Right ventricle myocardium inferior (tissue), 1 donor: ENCODE data around the gene CCDC92. TPM values are rescaled to one million over a fixed set of nuclear protein-coding genes. Genes with fewer than 3 reads are reported as not detected.
"Not testable (repeated sequence)": the region's sequence is repeated elsewhere in the genome, so short reads cannot be mapped to it uniquely, and the experiment has no call there.

Experiments used
- ATAC-seq: fragments of 200-7000 bp; cut with Tn5 transposase; one replicate; pipeline ENCODE4 v1.9.1; 2020; ENCODE audit warnings: mild to moderate bottlenecking, moderate library complexity
- DNase-seq: peaks from one replicate; pipeline ENCODE4 v3.0.0; 2021; ENCODE audit errors: missing footprints
- intact Hi-C: fragments of 100-400 bp; cut with DNase I; formaldehyde crosslinking; loops from one replicate; pipeline ENCODE4 v1.11.0; 2022
- total RNA-seq: library from RNA; stranded (reverse); fragmentation: NEBNext Ultra II Directional; extraction: Animal tissue kit (Norgen Biotek cat#: 25700); gene quantifications from one replicate; pipeline ENCODE4 v1.2.1, GENCODE V29; 2021
- donor health status: DM: no; HTN: yes; CAD: no; lungs with severe emphysema.

Gene CCDC92
- total RNA-seq, 1 donor from 2014 or later: 58.2 TPM

GRCh38 chr12:123958876-123959275 is 13.8 kb downstream of the CCDC92 start:
- DNase-seq (no peak), ATAC-seq (no peak)
- intact Hi-C loops: no loop called here

GRCh38 chr12:123958462-123958861 is 14.2 kb downstream of the CCDC92 start:
- no peak for DNase-seq
- ATAC-seq: peak; percentile 83
- intact Hi-C loops: no loop called here

- ATAC-seq (no peak), DNase-seq (no peak)
- intact Hi-C loops: no loop called here
Measured at GRCh38 chr12:123957196-123957595, 15.4 kb downstream of the CCDC92 start.

DNA sequence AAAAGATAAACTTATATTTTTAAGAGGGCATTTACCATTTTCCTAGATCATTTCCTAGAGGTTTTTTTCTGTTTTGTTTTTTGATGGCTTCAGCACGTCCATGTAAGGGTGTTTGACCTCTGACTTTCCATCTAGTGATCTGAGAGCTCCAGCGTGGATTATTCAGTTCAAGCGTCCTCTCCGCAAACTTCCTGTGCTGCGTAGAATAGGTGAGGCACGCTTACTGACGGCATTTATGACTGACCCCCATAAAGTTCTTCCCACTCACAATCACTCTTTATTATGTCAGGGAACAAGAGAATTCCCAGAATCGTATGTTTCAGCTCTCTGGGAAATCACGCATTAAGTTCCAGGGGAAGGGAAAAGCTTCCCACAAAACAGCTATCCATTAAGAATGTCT is 16.4 kb downstream of the CCDC92 start:
- intact Hi-C loops: no loop called here

DNA sequence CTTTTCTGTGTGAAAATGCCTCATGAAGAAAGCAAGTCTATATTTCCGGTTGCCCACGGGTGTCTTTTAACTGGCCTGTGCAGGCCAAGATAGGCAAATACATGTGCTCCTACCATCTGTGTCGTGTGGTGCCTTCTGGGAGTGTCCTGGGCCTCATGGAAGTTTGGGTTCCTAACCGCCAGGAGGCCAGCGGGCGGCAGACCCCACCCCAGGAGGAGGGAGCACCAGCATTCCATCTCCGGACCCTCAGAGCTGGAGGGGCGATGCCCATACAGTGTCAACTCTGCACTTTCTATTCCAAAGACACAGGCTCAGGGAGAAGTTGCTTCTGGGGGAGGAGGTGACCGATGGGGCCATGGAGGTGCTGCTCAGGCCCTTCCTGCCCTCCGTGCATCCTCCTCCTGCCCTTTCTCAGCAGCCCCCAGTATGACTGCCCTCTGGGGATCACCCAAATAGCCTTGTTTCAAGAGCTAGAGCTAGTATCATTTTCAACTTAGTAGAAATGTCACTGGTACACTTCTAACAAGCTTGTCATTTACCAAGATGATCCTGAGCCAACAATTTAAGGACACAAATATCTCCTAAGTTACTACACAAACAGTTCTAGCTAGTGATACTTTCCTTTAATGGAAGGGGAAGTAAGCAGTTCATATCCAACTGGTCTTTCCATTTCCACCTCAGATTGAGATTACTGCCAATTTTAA is 17.8 kb downstream of the CCDC92 start:
- ATAC-seq: peak; percentile 40
- intact Hi-C loops: no loop called here
- no peak for DNase-seq

More for the DNA sequence above, 16.4 kb downstream of the CCDC92 start:
- no peak for DNase-seq
- ATAC-seq: no peak

- ATAC-seq (no peak), DNase-seq (no peak)
- intact Hi-C loops: no loop called here
Measured at GRCh38 chr12:123952037-123952436, 20.6 kb downstream of the CCDC92 start.

GRCh38 chr12:123951467-123951866 is 21.2 kb downstream of the CCDC92 start:
- ATAC-seq: no peak
- intact Hi-C loops: no loop called here

GRCh38 chr12:123950476-123951349 is 21.9 kb downstream of the CCDC92 start:
- peak; percentile 46 for DNase-seq
- intact Hi-C loops: no loop called here
- ATAC-seq: peak; percentile 23

More at GRCh38 chr12:123951467-123951866, 21.2 kb downstream of the CCDC92 start:
- no peak for DNase-seq

DNA sequence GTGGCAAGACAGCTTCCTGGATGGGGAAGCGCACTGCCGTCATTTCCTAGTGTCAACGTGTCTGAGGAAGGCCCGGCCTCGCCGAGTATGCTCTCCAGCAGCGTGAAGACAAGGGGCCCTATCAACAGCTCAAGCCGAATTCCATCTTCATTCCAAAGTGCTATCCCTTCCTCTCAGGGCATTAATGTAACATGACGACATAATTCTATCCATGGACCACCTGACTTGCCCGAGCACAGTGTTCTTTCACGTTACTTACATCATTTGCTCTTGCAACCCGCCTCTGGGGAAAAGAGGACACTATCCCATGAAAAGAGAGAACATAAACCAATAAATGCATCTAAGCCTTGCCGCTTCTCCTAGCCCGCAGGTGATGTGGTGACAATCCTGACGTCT is 22.9 kb downstream of the CCDC92 start:
- ATAC-seq (no peak), DNase-seq (no peak)
- intact Hi-C loops: no loop called here

- no peak for ATAC-seq
- intact Hi-C loops: no loop called here
- DNase-seq: peak; percentile 50
Measured at GRCh38 chr12:123948796-123949769, 23.5 kb downstream of the CCDC92 start.

GRCh38 chr12:123948401-123948795 is 24.2 kb downstream of the CCDC92 start:
- peak; percentile 59 for DNase-seq
- ATAC-seq: no peak
- intact Hi-C loops: no loop called here

DNA sequence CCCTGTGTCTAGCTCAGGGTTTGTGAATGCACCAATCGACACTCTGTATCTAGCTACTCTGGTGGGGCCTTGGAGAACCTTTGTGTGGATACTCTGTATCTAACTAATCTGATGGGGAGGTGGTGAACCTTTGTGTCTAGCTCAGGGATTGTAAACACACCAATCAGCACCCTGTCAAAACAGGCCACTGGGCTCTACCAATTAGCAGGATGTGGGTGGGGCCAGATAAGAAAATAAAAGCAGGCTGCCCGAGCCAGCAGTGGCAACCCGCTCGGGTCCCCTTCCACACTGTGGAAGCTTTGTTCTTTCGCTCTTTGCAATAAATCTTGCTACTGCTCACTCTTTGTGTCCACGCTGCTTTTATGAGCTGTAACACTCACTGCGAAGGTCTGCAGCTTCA is 25.1 kb downstream of the CCDC92 start:
- intact Hi-C loops, ATAC-seq, DNase-seq: not testable (repeated sequence)

DNA sequence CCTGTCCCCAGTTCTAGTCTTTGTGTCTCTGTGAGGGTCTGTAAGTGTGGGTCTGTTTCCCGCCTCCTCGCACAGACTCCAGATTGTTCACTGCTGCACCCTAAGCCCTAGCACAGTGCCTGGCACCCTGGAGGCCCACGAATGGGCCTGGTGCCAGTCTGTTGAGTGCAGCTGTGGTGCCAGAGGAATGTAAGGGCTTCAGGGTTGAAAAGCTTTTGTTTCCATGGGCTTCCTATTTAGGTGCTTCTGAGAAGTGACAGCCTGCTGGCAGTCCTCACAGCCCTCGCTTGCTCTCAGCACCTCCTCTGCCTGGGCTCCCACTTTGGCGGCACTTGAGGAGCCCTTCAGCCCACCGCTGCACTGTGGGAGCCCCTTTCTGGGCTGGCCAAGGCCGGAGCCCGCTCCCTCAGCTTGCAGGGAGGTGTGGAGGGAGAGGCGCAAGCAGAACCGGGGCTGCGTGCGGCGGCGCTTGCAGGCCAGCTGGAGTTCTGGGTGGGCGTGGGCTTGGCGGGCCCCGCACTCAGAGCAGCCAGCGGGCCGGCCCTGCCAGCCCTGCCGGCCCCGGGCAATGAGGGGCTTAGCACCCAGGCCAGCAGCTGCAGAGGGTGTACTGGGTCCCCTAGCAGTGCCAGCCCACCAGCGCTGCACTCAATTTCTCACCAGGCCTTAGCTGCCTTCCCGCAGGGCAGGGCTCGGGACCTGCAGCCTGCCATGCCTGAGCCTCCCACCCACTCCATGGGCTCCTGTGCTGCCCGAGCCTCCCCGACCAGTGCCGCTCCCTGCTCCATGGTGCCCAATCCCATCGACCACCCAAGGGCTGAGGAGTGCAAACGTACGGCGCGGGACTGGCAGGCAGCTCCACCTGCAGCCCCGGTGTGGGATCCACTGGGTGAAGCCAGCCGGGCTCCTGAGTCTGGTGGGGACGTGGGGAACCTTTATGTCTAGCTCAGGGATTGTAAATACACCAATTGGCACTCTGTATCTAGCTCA is 25.8 kb downstream of the CCDC92 start:
- ATAC-seq (peak; percentile 73), DNase-seq (peak; percentile 68)
- intact Hi-C loops: not testable (repeated sequence)

- peak; percentile 9 for ATAC-seq
- no peak for DNase-seq
- intact Hi-C loops: no loop called here
Measured at GRCh38 chr12:123946152-123946515, 26.5 kb downstream of the CCDC92 start.

GRCh38 chr12:123945287-123946151 is 27.1 kb downstream of the CCDC92 start:
- intact Hi-C loops: no loop called here
- DNase-seq: no peak
- ATAC-seq: peak; percentile 4

DNA sequence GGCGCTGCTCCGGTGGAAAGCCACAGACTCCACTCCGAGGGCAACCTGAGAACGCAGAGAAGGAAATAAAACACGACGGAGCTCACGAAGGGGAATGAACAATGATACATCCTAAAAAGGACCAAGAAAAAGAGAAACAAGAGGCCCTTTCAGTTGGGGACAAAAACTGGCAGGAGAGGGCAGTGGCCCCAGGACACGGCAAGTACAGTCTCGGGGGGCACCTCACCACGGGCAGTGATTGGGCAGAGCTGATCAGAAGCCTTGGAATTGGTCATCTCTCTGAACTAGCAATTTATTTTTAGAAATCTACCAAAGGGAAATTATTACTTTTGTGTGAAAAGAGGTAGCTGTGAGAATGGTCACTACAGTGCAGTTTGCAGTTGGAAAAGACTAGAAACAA is 27.9 kb downstream of the CCDC92 start:
- intact Hi-C loops: no loop called here
- DNase-seq (no peak), ATAC-seq (no peak)

- intact Hi-C loops: no loop called here
- ATAC-seq (no peak), DNase-seq (peak; percentile 59)
Measured at GRCh38 chr12:123943816-123944215, 28.8 kb downstream of the CCDC92 start.
